ENCODE measurements around the gene GCNT2.
"Not testable (repeated sequence)": the region's sequence is repeated elsewhere in the genome, so short reads cannot be mapped to it uniquely, and the experiment has no call there.

GCNT2 gene

GRCh38 chr6:10495029-10495428, 26.1 kb upstream of the GCNT2 start:
- H3K4me3 ChIP-seq (ENCODE audit: low read length) = no peak overlapping the region

GRCh38 chr6:10505529-10505928, 15.6 kb upstream of the GCNT2 start:
- H3K4me3 ChIP-seq (ENCODE audit: low read length) = no peak overlapping the region
- TF ChIP-seq ZNF274 (IDR thresholded peaks at IDR 0.05; ENCODE audit: low read depth, low read length) = no peak

More at GRCh38 chr6:10495029-10495428, 26.1 kb upstream of the GCNT2 start:
- TF ChIP-seq ZNF274 (IDR thresholded peaks at IDR 0.05; ENCODE audit: low read depth, low read length) = no peak

- TF ChIP-seq ZNF274 (IDR thresholded peaks at IDR 0.05; ENCODE audit: low read depth, low read length) = no peak
These were observed 13.9 kb upstream of the GCNT2 start for GRCh38 chr6:10507298-10507697.

GRCh38 chr6:10507715-10508114, 13.4 kb upstream of the GCNT2 start:
- H3K4me3 ChIP-seq (ENCODE audit: low read length) = no peak overlapping the region
- TF ChIP-seq ZNF274 (IDR thresholded peaks at IDR 0.05; ENCODE audit: low read depth, low read length) = no peak

More at GRCh38 chr6:10507298-10507697, 13.9 kb upstream of the GCNT2 start:
- no peak overlapping the region for H3K4me3 ChIP-seq (ENCODE audit: low read length)

GRCh38 chr6:10510592-10511367, 10.4 kb upstream of the GCNT2 start:
- no peak for TF ChIP-seq ZNF274 (IDR thresholded peaks at IDR 0.05; ENCODE audit: low read depth, low read length)
- H3K4me3 ChIP-seq (ENCODE audit: low read length) = no peak overlapping the region

- TF ChIP-seq ZNF274 (IDR thresholded peaks at IDR 0.05; ENCODE audit: low read depth, low read length) = no peak
These were observed 9.7 kb upstream of the GCNT2 start for GRCh38 chr6:10511477-10511876.

GRCh38 chr6:10513544-10513943, 7.6 kb upstream of the GCNT2 start:
- no peak overlapping the region for H3K4me3 ChIP-seq (ENCODE audit: low read length)
- TF ChIP-seq ZNF274 (IDR thresholded peaks at IDR 0.05; ENCODE audit: low read depth, low read length) = no peak

More at GRCh38 chr6:10511477-10511876, 9.7 kb upstream of the GCNT2 start:
- H3K4me3 ChIP-seq (ENCODE audit: low read length) = no peak overlapping the region

GRCh38 chr6:10514049-10514780, 6.9 kb upstream of the GCNT2 start:
- H3K4me3 ChIP-seq (ENCODE audit: low read length) = no peak overlapping the region
- TF ChIP-seq ZNF274 (IDR thresholded peaks at IDR 0.05; ENCODE audit: low read depth, low read length) = no peak

GRCh38 chr6:10516953-10517352, 4.2 kb upstream of the GCNT2 start:
- no peak for TF ChIP-seq ZNF274 (IDR thresholded peaks at IDR 0.05; ENCODE audit: low read depth, low read length)

GRCh38 chr6:10518557-10519407, 2.4 kb upstream of the GCNT2 start:
- TF ChIP-seq ZNF274 (IDR thresholded peaks at IDR 0.05; ENCODE audit: low read depth, low read length) = no peak
- H3K4me3 ChIP-seq (ENCODE audit: low read length) = no peak overlapping the region

More at GRCh38 chr6:10516953-10517352, 4.2 kb upstream of the GCNT2 start:
- no peak overlapping the region for H3K4me3 ChIP-seq (ENCODE audit: low read length)

GRCh38 chr6:10519408-10519697, 1.8 kb upstream of the GCNT2 start:
- not testable (repeated sequence) for H3K4me3 ChIP-seq (ENCODE audit: low read length)

GRCh38 chr6:10520468-10520867, 683 bp upstream of the GCNT2 start:
- no peak overlapping the region; the same call in 1 of the 2 replicates for H3K4me3 ChIP-seq (ENCODE audit: low read length)
- no peak for TF ChIP-seq ZNF274 (IDR thresholded peaks at IDR 0.05; ENCODE audit: low read depth, low read length)

GRCh38 chr6:10522929-10523573, 1.9 kb downstream of the GCNT2 start:
- no peak for TF ChIP-seq ZNF274 (IDR thresholded peaks at IDR 0.05; ENCODE audit: low read depth, low read length)
- H3K4me3 ChIP-seq (ENCODE audit: low read length) = no peak overlapping the region

- TF ChIP-seq ZNF274 (IDR thresholded peaks at IDR 0.05; ENCODE audit: low read depth, low read length) = no peak
- no peak overlapping the region for H3K4me3 ChIP-seq (ENCODE audit: low read length)
These were observed 5.0 kb downstream of the GCNT2 start for GRCh38 chr6:10526156-10526555.

Data from GM08714 (cell line).